GM12875 (cell line): ENCODE measurements around the gene C6orf132.

Experiments
- H3K4me3 ChIP-seq: one replicate; pipeline ENCODE4 v1.5.1; 2011; ENCODE audit warnings: low read depth, low read length, control low read depth
- CTCF ChIP-seq: IDR thresholded peaks from 2 replicates; pipeline ENCODE4 v1.5.1; 2011; ENCODE audit warnings: low read depth, mild to moderate bottlenecking, control low read depth, inconsistent platforms, low read length, moderate library complexity, borderline replicate concordance; ENCODE audit not compliant: insufficient read depth

The C6orf132 gene

GRCh38 chr6:42095776-42096541 lies 46.5 kb downstream of the C6orf132 start:
- no peak overlapping the region for H3K4me3 ChIP-seq
- 0 out of 2 replicates have a peak, but pooled peaks have one; percentile 3 for TF ChIP-seq CTCF

- no peak for TF ChIP-seq CTCF
- H3K4me3 ChIP-seq = no peak overlapping the region
Measured at GRCh38 chr6:42095094-42095493, 47.3 kb downstream of the C6orf132 start.

- H3K4me3 ChIP-seq = no peak overlapping the region
- TF ChIP-seq CTCF = no peak
Measured at GRCh38 chr6:42093582-42094329, 48.7 kb downstream of the C6orf132 start.

- no peak for TF ChIP-seq CTCF
- H3K4me3 ChIP-seq = no peak overlapping the region
Measured at GRCh38 chr6:42091718-42092023, 50.7 kb downstream of the C6orf132 start.

- no peak for TF ChIP-seq CTCF
Measured at GRCh38 chr6:42090819-42091717, 51.4 kb downstream of the C6orf132 start.

GRCh38 chr6:42088101-42088591 lies 54.3 kb downstream of the C6orf132 start:
- TF ChIP-seq CTCF = no peak
- H3K4me3 ChIP-seq = no peak overlapping the region

More at GRCh38 chr6:42090819-42091717, 51.4 kb downstream of the C6orf132 start:
- H3K4me3 ChIP-seq = no peak overlapping the region
